Measurements from ENCODE around the gene AFF3. TPM values are rescaled to one million over a fixed set of nuclear protein-coding genes. Genes with fewer than 3 reads are reported as not detected.

AFF3 gene
- total and polyA plus RNA-seq, 2 of the 4 experiments (the other 2 are of a cell fraction), result 12.9 to 14.3 TPM

DNA sequence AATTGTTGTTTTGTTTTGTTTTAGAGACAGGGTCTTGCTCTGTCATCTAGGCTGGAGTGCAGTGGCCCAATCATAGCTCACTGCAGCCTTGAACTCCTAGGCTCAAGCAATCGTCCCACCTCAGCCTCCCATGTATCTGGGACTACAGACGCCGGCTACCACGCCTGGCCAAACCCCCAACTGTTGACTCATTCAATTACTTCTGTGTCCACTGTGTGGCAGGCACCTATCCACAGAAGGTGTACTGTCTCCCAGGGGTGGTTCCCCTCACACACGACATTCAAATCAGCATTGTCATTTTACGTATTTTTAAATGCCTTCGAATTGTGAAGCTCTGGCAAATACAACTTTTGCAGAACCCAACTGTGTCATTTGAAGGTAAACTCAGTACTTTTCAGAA lies 464.6 kb downstream of the AFF3 start:
- no peaks in the 10 kb centered on the region for H3K27me3 ChIP-seq (ENCODE audit: control insufficient read depth, insufficient read depth, low read length)
- H4K20me1 ChIP-seq (ENCODE audit: insufficient read depth, low read length), result no peaks in the 10 kb centered on the region
- in situ Hi-C loops (cut with MboI; ENCODE audit: low sequenced_read_pairs), result no loop called here
- H2BK20ac ChIP-seq (ENCODE audit: low read depth, low read length), result no peak overlapping the region
- ChIA-PET POLR2A (ENCODE audit: unreplicated experiment) (no interaction called here), CTCF (no interaction called here)
- H3K18ac ChIP-seq (ENCODE audit: low read depth, low read length), result no peak overlapping the region
- H4K91ac ChIP-seq (ENCODE audit: insufficient read depth, low read depth, low read length), result no peak overlapping the region
- H3K14ac ChIP-seq (replicated peaks; ENCODE audit: low read depth, low read length), result no peak overlapping the region
- no peak overlapping the region for H3K56ac ChIP-seq (ENCODE audit: extremely low read depth, insufficient read depth, low read length)
- H4K8ac ChIP-seq (ENCODE audit: low read depth in 2 of 2, low read length in 2 of 2), result no peak overlapping the region
- H3K79me1 ChIP-seq (ENCODE audit: low read depth in 1 of 2, low read length in 2 of 2), result no peaks in the 10 kb centered on the region; a peak in 1 of 4 replicates
- intact Hi-C loops (cut with micrococcal nuclease), result no loop called here
- peaks cover 15% of the 10 kb centered on the region for H3K4me1 ChIP-seq (ENCODE audit: control insufficient read depth, insufficient read depth, low read length)
- H2BK120ac ChIP-seq (ENCODE audit: low read depth, low read length), result no peak overlapping the region
- dilution Hi-C loops (cut with HindIII; ENCODE audit: low sequenced_read_pairs, unreplicated experiment), result no loop called here
- H3K4me2 ChIP-seq (ENCODE audit: low read depth, low read length), result no peak overlapping the region
- no peak overlapping the region for H4K5ac ChIP-seq (ENCODE audit: low read depth, low read length)
- no peak overlapping the region for H3K4me3 ChIP-seq (ENCODE audit: insufficient read depth, low read depth, low read length)
- no peak overlapping the region for H3K27ac ChIP-seq (ENCODE audit: insufficient read depth, low read length)
- H3K4ac ChIP-seq (ENCODE audit: low read depth, low read length), result no peak overlapping the region
- H3K23ac ChIP-seq (ENCODE audit: low read depth, low read length), result no peak overlapping the region
- no peaks in the 10 kb centered on the region for H3K9me1 ChIP-seq (ENCODE audit: insufficient read depth, low read length)
- H3K9ac ChIP-seq (ENCODE audit: low read depth, low read length), result no peak overlapping the region
- no peaks in the 10 kb centered on the region for H3K9me3 ChIP-seq (ENCODE audit: control insufficient read depth, insufficient read depth, low read length)
- WGBS, 2 experiments (ENCODE audit: extremely low coverage in 2 of 2, insufficient read length in 1 of 2), result 100% methylated on average over 4 of the region's 7 CpGs; no CpG with 5 or more reads in 1 of the 2 experiments
- no TSS peak for BruUV-seq (replicated peaks)
- TF ChIP-seq RAD21 (IDR thresholded peaks at IDR 0.05; ENCODE audit: low read length) (no peak), MXI1 (IDR thresholded peaks at IDR 0.05; ENCODE audit: borderline replicate concordance, low read depth, low read length) (no peak), CEBPB (IDR thresholded peaks at IDR 0.05; ENCODE audit: low read depth, low read length) (no peak), FOS (IDR thresholded peaks at IDR 0.05; ENCODE audit: low read depth, low read length) (no peak), MAFK (IDR thresholded peaks at IDR 0.05; ENCODE audit: low read depth, low read length) (no peak), POLR2A (IDR thresholded peaks at IDR 0.05; ENCODE audit: low read depth, low read length) (no peak), BHLHE40 (IDR thresholded peaks at IDR 0.05; ENCODE audit: low read depth, low read length) (no peak), SMC3 (IDR thresholded peaks at IDR 0.05; ENCODE audit: low read depth, low read length) (no peak), RFX5 (IDR thresholded peaks at IDR 0.05; ENCODE audit: low read depth, low read length) (no peak), MAZ (IDR thresholded peaks at IDR 0.05; ENCODE audit: borderline replicate concordance, low read depth, low read length) (no peak), NFE2L2 (IDR thresholded peaks at IDR 0.05; ENCODE audit: low read depth, low read length) (no peak), CHD1 (IDR thresholded peaks at IDR 0.05; ENCODE audit: low read depth, low read length) (no peak), RCOR1 (IDR thresholded peaks at IDR 0.05; ENCODE audit: insufficient replicate concordance, low read length) (no peak)
- TF ChIP-seq, protein P1, sequence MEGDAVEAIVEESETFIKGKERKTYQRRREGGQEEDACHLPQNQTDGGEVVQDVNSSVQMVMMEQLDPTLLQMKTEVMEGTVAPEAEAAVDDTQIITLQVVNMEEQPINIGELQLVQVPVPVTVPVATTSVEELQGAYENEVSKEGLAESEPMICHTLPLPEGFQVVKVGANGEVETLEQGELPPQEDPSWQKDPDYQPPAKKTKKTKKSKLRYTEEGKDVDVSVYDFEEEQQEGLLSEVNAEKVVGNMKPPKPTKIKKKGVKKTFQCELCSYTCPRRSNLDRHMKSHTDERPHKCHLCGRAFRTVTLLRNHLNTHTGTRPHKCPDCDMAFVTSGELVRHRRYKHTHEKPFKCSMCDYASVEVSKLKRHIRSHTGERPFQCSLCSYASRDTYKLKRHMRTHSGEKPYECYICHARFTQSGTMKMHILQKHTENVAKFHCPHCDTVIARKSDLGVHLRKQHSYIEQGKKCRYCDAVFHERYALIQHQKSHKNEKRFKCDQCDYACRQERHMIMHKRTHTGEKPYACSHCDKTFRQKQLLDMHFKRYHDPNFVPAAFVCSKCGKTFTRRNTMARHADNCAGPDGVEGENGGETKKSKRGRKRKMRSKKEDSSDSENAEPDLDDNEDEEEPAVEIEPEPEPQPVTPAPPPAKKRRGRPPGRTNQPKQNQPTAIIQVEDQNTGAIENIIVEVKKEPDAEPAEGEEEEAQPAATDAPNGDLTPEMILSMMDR (conservative IDR thresholded peaks at IDR 0.05; ENCODE audit: low read depth, low read length), result no peak
- TF ChIP-seq, protein P2, sequence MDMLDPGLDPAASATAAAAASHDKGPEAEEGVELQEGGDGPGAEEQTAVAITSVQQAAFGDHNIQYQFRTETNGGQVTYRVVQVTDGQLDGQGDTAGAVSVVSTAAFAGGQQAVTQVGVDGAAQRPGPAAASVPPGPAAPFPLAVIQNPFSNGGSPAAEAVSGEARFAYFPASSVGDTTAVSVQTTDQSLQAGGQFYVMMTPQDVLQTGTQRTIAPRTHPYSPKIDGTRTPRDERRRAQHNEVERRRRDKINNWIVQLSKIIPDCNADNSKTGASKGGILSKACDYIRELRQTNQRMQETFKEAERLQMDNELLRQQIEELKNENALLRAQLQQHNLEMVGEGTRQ (IDR thresholded peaks at IDR 0.05; ENCODE audit: low read depth, low read length), result no peak
- TF ChIP-seq, protein P3, sequence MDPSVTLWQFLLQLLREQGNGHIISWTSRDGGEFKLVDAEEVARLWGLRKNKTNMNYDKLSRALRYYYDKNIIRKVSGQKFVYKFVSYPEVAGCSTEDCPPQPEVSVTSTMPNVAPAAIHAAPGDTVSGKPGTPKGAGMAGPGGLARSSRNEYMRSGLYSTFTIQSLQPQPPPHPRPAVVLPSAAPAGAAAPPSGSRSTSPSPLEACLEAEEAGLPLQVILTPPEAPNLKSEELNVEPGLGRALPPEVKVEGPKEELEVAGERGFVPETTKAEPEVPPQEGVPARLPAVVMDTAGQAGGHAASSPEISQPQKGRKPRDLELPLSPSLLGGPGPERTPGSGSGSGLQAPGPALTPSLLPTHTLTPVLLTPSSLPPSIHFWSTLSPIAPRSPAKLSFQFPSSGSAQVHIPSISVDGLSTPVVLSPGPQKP (IDR thresholded peaks at IDR 0.05; ENCODE audit: borderline replicate concordance, low read depth, low read length), result no peak
- peaks cover 6% of the 10 kb centered on the region; the same call in 1 of the 2 replicates for H3K36me3 ChIP-seq (ENCODE audit: control insufficient read depth, insufficient read depth, low read length)
- H2AFZ ChIP-seq (replicated peaks; ENCODE audit: low read length, poor library complexity), result no peak overlapping the region
- ATAC-seq (ENCODE audit: low read depth) (no peak), DNase-seq (no peak)
- no peak overlapping the region for H2AK9ac ChIP-seq (replicated peaks; ENCODE audit: low read depth, low read length, poor library complexity)
- no peak overlapping the region for H2AK5ac ChIP-seq (ENCODE audit: low read depth, low read length)
- H2BK5ac ChIP-seq (ENCODE audit: low read depth, low read length, poor library complexity, severe bottlenecking), result no peak overlapping the region
- no peak overlapping the region for H2BK15ac ChIP-seq (ENCODE audit: low read depth, low read length)

Data from IMR-90 (cell line).